HG02840 (cell line): ENCODE measurements around the gene PDZRN3.

Source experiments
- ATAC-seq: cut with Tn5 transposase; IDR thresholded peaks from one replicate; pipeline ENCODE4 v1.9.1; 2021; ENCODE audit warnings: mild to moderate bottlenecking, moderate library complexity, moderate number of reproducible peaks; ENCODE audit not compliant: unreplicated experiment, low FRiP score

PDZRN3 gene

DNA sequence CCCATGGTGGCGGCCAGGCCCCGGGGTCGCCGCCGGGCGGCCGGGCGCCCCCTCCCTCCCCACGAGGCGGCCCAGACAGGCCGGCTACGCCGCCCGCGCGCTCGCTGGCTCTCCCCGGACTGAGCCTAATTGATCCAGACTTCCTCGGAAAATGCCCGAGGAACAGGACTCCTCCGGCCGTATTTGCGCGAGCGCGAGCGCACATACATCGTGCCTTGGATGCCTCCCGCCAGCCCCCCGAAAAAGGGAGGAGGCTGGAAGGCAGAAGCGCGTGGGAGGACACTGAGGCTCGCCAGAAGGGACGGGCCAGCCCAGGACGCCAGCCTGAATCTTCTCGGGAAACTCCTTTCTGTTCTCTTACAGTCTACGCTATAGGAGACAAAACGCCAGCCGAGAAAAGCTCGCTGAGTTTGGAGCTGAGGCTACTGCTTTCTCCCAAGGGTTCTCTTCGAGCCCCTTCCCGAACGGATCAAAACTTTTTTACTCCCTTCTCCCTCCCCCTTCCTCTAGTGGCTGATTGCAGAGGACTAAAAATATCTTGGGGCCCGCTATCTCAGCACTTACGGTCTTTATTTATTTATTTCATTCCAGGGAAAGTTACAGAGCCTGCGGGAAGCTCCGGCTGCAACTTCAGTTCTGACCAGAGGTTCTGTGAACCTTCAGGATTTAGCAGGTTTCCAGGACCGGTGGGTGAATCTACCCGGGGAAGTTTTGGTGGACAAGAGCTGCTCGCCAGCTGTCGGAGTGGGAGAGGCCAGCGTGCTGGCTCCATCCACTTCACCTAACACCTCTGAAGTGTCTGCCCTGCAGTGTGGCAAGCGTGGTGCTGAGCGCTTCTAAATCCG lies at the start of gene PDZRN3:
TSS of gene PDZRN3 (minus strand) at position 121 of the 845 bp plus-strand sequence.
- no peak for ATAC-seq

DNA sequence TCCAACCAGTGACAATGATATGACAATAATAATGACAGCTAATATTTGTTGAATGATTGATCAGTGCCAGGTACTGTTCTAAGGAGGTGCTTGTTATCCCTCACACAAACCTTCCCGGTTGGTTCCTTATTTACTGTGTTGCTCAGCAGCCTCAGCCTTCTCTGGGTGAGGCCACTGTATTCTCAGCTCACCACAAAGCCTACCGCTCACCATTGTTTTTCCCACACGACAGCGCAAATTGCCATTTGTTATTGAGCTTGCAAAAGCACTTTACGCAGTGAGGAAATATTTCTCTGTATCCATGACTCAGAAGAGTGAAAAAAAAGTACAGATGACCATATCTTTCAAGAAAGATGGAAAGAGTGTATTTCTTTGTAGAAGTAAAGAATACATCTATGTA lies 49.5 kb upstream of the PDZRN3 start:
- ATAC-seq, result no peak

DNA sequence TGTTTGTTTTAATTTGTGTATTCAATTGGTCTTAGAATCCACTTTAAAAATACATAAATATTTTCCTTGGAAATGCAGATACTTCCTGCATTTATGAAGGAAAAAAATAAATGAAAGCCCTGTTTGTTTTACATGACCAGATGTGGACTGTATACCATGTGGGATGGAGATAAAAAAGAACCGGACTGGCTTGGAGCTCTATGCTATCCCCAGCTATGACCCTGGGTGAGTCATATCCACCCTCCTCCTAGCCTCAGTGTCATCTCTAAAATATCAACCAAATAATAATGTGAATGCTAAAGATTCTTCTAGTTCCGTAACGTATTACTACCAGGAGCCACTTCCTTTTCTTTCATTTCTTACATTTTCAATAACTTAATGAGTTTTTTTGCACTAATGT lies 44.5 kb upstream of the PDZRN3 start:
- no peak for ATAC-seq

DNA sequence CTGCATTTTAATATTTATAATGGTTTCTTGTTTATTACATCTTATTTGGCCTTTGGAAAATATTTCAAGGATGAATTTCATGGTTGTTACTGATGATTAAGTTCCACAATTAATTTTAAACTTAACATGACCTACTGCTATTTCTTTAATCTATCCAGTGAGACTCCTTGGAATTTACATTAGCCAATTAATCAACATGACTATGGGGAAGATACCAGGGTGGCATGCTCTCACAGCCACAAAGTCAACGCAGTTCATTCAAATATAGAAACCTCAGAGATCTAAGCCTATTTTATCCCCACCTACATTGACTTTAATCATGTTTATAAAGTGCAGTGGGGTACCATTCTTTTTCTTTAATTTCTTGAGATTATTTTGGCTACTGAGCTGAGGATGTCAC lies 43.6 kb upstream of the PDZRN3 start:
- no peak for ATAC-seq

DNA sequence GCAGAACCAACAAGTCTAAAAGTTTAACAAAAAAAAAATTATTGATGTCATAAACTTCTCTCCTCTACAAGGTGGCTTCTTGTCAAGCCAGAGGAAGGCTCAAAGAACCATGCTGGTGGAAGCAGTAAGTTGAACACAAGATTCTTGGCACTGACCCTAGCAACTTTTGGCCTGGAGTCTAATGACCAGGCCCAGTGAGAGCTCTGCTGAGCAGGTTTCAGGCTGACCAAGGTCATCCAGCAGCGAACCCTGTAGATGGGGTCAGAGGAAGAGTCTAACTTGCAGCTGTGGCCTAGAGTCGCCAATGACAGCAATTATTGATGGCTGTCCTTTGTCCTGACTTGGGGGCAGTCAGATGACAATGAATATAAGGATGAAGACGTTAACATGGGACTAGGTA lies 43.1 kb upstream of the PDZRN3 start:
- no peak for ATAC-seq

DNA sequence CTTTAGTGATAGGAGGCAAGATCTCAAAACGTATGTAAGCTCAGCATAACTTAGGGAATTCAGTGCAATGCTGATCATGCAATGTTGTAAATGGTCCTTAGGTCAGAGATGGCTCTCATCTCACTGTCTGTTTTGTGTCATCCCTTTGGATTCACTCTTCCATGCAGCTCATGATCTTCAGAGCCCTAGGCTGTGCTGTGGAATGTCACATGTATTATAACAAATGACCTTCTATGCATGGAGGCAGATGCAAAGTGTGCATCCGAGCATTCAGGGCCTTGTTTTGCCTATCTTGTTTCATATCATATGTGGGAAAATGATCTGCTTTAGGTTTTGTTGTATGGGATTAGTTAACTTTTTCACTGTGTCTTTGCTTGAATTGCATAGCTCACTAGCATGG lies 40.5 kb upstream of the PDZRN3 start:
- ATAC-seq, result no peak

DNA sequence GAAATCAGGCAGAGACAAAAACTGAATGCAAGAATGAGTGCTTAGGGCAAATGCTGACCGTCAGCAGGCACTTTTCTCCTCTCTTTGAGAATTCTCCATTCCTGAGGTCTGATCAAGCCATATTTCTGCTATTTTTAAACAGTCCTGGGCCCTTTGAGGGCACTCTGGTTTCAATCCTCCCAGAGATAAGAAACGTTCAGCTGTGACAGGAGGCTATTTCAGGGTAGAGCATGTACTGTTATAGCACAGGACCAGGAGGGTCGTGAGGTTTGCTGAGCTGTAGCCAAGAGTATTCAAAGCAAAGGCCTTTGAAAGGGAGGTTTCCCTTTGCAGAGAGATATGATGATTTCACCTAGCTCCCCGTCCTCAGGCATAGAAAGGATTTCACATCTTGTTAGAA lies 39.6 kb upstream of the PDZRN3 start:
- ATAC-seq, result no peak

DNA sequence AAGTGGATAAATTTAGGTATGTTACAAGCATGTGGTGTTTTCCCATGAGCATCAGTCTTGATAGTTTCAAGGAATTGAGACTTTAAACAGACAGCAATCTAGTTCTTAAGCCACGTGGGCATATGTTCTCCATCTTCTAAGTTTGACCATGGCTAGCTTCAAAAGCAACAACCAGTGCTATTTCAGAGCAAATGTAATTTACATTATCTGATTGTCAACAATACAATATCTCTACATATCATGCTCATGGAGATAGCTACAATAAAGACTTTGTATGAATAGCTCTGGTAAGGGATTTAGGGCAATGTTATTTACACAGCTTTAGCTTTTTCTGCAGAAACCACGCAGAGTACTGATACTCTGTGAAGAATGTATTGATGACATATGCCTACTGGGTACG lies 38.8 kb upstream of the PDZRN3 start:
- no peak for ATAC-seq

DNA sequence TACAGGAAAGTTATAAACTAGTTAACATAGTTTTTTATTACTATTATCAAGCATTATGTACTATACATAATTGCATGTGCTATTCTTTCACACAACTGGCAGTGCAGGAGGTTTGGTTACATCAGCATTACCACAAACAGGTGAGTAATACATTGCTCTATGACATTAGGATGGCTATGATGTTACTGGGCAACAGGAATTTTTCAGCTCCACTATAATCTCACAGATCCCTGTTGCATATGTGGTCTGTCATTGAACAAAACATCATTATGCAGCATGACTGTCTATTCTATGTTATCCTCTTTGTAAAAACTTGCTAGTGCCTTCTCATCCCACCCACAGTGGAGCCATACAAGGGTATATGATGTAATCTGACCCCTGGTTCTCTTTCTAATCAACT lies 36.5 kb upstream of the PDZRN3 start:
- no peak for ATAC-seq

DNA sequence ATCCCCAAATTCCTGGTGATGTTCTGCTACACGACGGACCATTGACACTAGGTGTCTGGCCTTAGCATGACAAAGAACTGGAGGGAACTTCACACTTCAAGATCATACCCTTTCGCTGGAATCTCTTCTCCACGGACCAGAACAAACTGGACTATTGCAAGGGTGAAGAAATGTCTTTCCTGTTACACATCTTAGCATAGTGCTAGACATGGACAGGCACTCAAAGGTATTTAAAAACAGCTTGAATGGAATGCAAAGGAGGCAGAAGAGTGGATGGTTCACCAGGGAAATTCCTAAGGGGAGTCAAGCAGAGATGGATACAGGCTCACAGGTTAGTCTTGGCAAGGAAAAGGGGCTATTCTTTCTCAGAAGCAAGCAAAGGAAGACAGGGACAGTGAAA lies 33.5 kb upstream of the PDZRN3 start:
- ATAC-seq, result no peak

DNA sequence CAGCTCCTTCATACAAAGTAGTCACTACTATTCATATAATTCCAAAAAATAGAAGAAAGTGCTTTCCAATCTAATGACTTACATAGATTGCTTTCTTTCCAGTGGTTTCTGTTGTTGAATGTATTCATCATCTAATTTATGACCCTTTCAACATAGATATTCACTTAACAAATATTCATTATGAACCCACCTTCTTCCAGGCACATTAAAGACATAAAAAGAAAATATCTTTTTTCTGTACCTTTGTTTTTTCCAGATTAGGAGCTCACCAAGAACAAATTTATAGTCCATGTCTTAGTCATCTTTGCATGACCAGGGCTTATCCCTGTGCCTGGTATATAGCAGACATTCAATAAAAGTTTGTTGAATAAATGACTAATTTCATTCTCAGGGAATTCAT lies 32.4 kb upstream of the PDZRN3 start:
- ATAC-seq, result no peak

DNA sequence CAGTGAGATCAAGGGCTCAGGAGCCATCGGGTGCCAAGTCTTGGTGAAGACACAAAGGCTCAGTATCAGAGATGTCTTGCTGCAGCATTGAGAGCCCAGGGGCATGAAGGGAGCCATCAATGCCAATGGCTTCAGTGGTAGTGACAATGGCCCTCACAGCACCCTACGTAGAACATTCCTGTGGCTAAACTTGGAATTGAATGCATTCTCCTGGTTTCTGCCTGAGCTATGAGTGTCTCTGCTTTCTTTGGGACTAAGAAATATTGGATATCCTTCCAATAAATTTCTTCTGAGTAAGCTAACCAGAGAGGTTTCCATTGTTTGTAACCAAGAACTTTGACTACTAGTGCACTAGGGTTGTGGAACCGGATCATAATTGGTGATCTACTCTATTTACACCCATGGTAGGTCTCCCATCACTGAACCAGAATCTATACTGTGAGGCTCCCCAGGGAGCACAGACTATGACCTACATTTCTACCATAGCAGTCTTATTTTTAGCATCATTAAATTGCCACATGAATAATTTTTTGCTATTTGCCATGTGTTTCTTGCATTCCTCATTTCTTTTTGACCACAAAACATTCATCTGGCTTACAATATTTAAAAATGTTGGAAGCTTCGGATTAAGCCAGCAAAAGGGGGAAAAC lies 31.6 kb upstream of the PDZRN3 start:
- ATAC-seq, result no peak

DNA sequence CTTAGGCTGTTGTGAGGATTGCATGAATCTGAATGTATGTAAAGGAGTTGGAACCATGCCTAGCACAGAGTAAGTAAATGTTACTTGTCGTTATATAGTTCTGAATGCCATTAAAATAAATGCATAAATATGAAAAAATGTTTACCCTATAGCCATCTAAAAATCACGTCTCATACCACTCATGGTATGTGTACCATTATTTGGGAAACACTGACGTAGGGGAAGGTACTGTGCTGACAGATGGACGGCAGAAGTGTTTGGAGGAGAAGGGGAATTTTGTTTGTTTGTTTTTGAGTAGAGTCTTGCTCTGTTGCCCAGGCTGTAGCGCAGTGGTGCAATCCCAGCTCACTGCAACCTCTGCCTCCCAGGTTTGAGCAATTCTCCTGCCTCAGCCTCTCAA lies 30.5 kb upstream of the PDZRN3 start:
- ATAC-seq, result no peak

DNA sequence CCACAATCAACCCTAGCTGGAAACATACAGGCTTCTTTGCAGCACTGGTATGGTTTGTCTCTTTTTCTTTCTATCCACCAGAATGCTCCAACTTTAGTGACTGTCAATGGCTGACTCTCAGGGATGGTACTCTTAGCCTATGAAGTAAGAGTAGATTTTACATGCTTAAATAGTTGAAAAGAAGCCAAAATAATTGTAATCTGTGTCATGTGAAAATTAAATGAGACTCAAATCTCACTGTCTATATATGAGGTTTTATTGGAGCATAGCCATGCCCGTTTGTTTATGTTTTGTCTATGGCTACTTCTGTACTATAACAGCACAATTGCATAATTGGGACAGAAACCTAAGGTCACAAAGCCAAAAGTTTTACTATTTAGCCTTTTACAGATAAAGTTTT lies 29.1 kb upstream of the PDZRN3 start:
- ATAC-seq, result no peak

DNA sequence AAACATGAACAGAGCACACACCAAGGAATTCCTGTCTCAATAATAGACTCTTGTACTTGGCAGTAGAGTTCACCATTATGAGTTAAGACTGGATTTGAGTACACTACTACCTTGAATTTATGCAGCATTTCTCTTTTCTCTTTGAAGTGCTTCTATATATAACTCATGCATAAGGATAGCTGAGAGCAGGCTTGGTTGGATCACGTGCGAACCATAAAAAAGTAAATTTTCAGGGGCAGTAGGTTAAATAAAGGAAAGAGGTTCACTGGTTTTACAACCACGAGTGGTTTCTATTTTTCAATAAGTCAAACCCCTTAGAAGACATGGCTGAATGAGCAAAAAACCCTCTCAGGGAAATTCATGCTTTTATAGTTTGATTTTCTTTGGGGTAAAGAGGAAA lies 28.6 kb upstream of the PDZRN3 start:
- ATAC-seq, result no peak

DNA sequence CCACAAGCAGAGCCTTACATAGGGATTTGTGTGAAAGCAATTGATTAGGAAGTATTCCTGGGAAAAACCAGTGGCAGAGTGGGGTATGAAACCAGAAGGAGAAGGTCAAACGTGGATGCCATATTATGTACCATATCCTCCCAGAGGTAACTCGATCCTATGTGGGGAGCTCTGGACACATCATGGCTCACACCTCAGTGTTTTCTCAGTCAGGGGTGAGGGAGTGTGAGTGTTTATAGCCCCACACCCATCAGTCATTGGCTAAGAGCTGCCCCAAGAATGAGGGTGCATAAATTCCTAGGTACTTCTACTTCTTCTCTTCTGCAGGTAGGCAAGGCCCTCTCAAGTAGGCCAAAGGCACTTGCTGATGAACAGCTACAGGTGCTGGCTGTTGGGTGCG lies 28.2 kb upstream of the PDZRN3 start:
- ATAC-seq, result no peak

DNA sequence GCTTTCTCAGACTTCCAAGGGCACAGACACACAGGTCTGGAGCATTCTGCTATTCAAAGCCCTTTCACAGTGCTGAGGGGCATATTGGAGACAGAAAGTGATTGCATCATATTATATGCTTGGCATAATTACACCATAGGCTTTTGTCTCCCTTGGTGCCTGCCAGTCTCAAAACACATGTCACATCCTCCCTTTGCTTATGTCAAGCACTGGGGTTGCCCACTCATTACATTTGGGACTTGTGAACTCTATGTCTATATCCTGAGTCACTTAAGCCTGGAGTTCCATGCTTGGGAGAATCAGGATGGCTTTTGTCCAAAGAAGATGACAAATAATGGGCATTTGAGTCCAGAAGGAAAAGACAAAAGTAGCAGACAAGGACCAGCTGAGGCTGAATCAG lies 12.3 kb upstream of the PDZRN3 start:
- ATAC-seq, result no peak

DNA sequence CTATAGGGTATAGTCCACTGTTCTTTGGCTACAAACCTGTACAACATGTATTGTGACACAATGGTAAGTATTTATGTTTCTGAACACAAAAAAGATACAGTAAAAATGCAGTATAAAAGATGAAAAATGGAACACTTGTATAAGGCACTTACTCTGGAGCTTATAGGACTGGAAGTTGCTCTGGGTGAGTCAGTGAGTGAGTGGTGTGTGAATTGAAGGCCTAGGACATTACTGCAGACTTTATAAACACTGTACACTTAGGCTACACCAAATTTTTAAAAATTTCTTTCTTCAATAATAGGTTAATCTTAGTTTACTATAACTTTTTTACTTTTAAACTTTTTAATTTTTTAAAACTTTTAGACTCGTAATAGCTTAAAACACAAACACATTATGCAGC lies 10.5 kb upstream of the PDZRN3 start:
- no peak for ATAC-seq

DNA sequence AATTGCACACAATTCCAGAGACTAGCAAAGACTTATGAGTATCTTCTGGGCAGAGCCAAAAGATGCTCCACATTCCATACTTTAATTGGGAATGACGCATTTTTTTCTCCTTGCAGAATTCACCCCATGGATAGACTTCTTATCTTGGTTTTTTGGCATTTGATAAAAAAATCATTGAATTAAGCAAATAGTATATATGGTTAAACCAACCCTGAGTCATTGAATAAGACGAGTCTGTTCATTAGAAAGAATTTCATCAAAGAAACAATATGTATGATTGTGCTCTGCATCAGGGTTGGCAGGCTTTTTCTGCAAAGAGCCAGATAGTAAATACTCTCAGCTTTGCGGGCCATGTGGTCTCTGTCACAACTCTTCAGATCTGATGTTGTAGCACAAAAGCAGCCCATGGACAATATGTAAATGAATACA lies 9.2 kb upstream of the PDZRN3 start:
- ATAC-seq, result no peak

DNA sequence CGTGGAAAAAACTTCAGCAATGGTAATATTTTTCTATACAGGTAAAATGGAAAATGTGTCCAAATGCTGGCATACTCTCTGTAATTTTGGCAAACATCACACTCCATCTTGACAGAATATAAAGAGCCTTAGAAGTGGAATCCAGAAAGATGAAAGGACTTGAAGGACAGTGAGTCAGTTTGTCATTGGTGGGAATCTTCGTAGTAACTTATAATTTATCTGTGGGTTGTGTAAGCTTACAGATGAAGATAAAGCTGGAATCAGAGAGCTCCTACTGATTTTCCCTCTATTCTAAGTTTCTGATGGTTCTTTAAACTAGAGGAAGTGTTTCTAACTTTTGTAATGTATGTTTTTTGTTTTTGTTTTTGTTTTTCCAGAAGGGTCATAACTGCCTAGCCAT lies 8.7 kb upstream of the PDZRN3 start:
- no peak for ATAC-seq

DNA sequence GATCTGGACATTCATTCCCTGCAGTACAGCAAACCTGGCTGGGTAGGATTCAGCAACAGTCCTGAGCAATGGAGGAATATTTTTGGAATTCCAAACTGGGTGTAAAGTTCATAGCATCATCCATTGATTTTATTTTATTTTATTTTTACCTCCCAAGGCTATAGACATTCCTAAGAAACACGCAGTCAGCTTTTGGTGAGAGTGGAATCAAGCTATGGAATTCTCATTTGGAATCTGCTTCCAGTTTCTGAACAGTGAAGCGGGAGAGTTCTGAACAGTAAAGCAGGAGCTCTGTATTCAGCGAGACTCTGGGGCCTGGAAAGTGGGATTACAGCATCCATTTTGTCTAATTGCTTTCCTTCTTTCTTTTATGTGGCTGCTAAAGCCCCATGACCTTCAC lies 1.4 kb upstream of the PDZRN3 start:
- no peak for ATAC-seq
